ENCODE data around the gene COL26A1.
"Not testable (repeated sequence)": the region's sequence is repeated elsewhere in the genome, so short reads cannot be mapped to it uniquely, and the experiment has no call there.

The COL26A1 gene

DNA sequence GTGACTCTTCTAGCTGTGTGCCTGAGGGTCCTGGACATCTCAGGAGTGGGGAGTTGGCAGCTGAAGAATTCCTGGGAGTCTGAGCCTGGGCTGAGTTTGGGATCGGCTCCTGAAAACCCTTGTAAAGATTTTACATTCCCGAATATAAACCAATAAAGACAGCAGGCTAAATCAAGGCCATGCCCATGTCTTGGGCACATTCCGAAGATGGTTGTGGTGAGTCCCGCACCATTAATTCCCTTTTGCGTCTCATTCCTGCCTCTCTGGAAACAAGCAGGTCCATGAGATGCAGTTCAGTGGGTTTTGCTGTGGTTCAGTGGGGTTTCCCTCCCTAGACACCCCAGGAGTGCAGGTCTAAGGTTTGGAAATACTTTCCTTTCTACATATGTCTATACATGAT is 90.9 kb downstream of the COL26A1 start:
- DNase-seq = no peak

GRCh38 chr7:101457001-101457750 is 94.5 kb downstream of the COL26A1 start:
- DNase-seq = no peak

GRCh38 chr7:101465131-101465530 is 102.5 kb downstream of the COL26A1 start:
- DNase-seq = no peak

GRCh38 chr7:101465576-101466196 is 103.0 kb downstream of the COL26A1 start:
- DNase-seq = no peak

DNA sequence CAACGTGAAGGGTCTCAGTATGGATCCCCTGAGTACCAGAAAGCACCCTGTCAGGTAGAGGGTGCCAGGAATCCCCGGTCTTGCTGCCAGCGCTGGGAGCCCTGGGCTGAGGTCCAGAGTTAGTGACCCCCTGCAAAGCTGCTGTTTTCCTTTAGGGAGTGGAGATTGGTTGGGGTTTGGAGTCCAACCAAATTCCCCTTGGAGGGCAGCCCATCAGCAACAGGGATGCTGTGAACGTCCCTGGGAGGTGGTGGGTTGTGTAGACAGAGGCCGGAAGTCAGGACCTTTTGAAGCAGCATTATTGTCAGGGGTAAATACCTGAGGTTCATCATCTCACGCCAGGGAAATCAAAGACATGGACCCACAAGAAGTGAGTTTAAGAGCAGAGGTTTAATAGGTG is 104.2 kb downstream of the COL26A1 start:
- DNase-seq = no peak

- DNase-seq = no peak
These were observed 106.0 kb downstream of the COL26A1 start for GRCh38 chr7:101468546-101469275.

GRCh38 chr7:101470668-101471487 is 108.2 kb downstream of the COL26A1 start:
- DNase-seq = no peak

DNA sequence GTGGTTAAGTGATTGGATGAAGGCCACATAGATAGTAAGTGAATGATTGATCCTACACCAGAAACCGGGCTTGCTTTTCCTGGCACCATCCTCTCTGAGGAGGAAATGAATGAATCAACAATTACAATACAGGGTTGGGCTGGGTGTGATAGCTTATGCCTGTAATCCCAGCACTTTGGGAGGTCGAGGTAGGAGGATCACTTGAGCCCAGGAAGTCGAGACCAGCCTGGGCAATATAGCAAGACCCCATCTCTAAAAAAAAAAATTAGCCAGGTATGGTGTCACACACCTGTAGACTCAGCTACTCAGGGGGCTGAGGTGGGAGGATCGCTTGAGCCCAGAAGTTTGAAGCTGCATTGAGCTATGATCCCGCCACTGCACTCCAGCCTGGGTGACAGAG is 111.5 kb downstream of the COL26A1 start:
- no peak for DNase-seq

- DNase-seq = not testable (repeated sequence)
These were observed 113.0 kb downstream of the COL26A1 start for GRCh38 chr7:101475691-101476090.

DNA sequence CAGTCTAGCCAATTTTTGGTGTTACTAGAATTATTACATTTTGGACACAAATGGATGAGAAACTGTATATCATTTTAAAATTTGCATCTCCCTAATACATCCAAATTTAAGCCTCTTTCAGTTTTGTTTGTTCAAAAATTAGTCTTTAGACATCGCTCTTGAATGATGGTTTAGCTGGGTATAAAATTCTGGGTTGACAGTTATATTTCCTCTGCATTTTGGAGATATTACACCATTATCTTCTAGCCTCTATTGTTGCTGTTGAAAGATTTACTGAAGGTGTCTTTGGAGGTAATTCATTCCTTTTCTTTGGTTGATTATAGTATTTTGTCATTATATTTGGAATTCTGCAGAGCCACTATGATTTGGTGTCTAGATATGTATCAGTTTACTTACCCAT is 116.5 kb downstream of the COL26A1 start:
- DNase-seq = no peak

DNA sequence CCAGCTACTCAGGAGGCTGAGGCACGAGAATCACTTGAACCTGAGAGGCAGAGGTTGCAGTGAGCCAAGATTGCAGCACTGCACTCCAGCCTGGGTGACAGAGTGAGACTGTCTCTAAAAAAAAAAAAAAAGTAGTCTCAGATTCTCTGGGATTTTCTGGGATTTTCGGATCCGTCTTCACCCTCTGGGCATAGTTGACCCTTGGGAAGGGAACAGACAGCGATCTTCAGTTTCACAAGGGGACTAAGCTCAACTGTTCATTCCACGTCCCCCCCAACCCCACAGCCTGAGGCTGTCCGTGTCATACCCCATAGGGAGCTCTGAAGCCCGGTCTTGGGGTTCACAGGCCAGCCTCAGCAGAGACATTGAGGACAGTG is 123.4 kb downstream of the COL26A1 start:
- not testable (repeated sequence) for DNase-seq

- no peak for DNase-seq
These were observed 123.9 kb downstream of the COL26A1 start for GRCh38 chr7:101486433-101487104.

- DNase-seq = no peak
These were observed 124.4 kb downstream of the COL26A1 start for GRCh38 chr7:101487105-101487458.

- DNase-seq = no peak
These were observed 125.1 kb downstream of the COL26A1 start for GRCh38 chr7:101487753-101488152.

GRCh38 chr7:101488826-101489572 is 126.3 kb downstream of the COL26A1 start:
- DNase-seq = no peak

- not testable (repeated sequence) for DNase-seq
These were observed 127.8 kb downstream of the COL26A1 start for GRCh38 chr7:101490439-101490838.

DNA sequence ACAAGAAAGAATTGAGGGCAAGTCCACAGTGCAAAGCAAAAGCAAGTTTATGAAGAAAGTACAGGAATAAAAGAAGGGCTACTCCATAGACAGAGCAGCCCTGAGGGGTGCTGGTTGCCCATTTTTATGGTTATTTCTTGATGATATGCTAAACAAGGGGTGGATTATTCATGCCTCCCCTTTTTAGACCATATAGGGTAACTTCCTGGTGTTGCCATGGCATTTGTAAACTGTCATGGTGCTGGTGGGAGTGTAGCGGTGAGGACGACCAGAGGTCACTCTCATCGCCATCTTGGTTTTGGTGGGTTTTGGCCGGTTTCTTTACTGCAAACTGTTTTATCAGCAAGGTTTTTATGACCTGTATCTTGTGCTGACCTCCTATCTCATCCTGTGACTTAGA is 128.8 kb downstream of the COL26A1 start:
- DNase-seq = not testable (repeated sequence)

DNA sequence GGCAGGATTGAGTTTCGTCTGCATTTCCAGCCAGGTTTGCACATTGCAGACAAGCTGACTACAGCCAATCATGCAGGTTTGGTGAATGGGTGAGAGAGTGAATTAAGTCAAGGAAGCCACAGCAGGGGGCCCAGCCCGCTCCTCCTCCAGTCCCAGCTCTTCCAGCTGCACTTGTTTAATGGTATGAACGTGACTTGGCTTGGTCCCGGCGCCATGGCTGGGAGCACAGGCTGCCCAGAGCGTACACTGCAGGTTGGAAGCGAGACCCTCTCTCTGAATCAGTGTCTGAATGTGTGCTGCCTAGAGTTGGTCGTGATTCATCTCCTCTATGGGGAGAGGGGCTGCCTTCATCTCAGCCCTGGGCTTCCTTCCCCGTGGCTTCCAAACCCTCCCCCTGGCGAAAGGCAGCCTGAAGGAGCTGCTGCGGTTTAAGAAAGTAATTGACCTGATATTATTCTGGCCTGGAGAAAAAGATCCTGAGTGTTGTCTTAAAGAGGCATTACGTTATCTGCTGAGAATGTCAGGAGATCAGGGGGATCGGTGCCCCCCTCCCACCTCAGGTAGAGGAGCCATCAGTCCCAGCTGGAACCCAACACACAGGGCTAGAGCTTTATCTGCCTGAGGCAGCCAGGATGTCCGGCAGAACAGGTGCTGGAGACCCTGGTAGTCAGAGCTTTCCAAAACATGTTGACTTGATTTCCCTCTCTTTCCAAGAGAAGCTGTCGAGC is 132.1 kb downstream of the COL26A1 start:
- no peak for DNase-seq

DNA sequence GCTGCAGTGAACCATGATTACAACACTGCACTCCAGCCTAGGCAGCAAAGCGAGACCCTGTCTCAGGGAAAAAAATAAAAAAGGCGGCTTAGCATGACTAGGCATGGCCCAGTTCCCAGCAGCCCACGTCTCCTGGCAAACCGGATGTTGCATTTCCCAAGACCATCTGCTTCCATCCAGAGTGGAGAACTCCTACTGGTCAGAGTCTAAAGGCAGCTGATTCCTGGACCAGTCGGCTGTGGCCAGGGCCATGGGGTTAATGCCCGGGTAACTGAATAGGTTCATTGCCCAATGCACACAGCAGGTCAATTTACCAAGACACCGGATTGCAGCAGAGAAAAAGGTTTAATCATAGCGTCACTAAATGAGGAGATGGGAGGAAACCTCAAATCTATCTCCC is 133.3 kb downstream of the COL26A1 start:
- DNase-seq = no peak

DNA sequence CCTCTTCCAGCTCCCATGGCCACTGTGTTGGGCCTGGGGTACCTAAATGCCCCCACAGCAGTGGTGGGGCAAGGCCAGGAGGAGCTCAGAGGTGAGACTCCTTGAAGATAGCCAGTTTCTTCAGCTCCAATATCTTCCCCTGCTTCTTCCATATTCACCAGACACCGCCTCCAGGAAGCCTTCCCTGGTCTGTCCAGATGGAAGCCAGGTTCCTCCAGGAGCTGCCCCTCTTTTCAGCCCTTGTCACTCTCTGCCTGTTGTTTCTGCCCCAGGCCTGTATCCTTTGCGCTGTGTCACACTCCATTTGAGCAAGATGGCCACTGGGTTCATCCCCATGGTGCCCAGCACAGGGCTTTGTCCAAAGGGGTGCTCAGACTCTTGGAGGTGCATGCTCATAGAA is 138.7 kb downstream of the COL26A1 start:
- DNase-seq = no peak

GRCh38 chr7:101502466-101503098 is 139.9 kb downstream of the COL26A1 start:
- no peak for DNase-seq
